ENCODE results near the gene PACSIN1.
"Not testable (repeated sequence)": the region's sequence is repeated elsewhere in the genome, so short reads cannot be mapped to it uniquely, and the experiment has no call there.

Gene PACSIN1

GRCh38 chr6:34485321-34486060 lies 19.6 kb downstream of the PACSIN1 start:
- no peak for DNase-seq (ENCODE audit: low read depth in 2 of 2)

DNA sequence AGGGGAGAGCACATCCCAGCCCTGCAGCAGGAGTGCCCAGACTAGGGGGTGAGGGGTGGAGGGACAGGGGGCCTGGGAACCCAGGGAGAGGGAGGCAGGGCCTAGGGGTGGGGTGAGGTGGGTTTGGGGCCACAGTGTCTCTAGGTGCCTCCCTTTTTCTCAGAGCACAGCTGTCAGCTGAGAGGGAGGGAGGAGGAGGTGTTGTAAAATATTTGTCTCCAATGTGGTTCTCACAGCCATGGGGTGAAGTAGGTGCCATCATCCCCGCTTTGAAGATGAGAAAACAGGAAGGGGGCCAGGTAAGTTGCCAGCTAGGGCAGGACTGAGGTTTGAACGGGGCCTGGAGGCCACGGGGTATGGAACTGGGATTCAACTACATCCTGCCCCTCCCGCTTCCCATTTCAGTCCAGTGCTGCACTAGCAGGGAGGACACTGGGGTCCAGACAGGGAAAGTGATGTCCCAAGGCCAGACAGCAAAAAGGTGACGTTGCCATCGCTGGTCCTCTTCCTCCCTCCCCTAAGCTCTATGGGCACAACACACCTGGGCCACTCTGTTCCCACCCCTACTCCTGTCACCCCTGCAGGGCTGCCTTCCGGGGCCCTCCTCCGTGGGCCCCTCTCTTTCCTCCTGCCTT lies 20.3 kb downstream of the PACSIN1 start:
- DNase-seq (ENCODE audit: low read depth in 2 of 2), result no peak

DNA sequence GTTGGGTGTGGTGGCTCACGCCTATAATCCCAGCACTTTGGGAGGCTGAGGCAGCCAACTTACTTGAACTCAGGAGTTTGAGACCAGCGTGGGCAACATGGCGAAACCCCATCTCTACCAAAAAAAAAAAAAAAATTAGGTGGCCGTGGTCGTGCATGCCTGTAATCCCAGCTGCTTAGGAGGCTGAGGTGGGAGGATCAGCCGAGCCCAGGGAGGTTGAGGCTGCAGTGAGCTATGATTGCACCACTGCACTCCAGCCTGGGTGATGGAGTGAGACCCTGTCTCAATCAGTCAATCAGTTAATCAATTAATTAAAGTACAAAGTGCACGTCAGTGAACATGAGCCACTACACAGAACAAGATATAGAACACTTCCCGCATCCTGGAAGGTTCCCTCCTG lies 21.0 kb downstream of the PACSIN1 start:
- not testable (repeated sequence) for DNase-seq (ENCODE audit: low read depth in 2 of 2)

GRCh38 chr6:34487536-34487935 lies 21.7 kb downstream of the PACSIN1 start:
- no peak for DNase-seq (ENCODE audit: low read depth in 2 of 2)

DNA sequence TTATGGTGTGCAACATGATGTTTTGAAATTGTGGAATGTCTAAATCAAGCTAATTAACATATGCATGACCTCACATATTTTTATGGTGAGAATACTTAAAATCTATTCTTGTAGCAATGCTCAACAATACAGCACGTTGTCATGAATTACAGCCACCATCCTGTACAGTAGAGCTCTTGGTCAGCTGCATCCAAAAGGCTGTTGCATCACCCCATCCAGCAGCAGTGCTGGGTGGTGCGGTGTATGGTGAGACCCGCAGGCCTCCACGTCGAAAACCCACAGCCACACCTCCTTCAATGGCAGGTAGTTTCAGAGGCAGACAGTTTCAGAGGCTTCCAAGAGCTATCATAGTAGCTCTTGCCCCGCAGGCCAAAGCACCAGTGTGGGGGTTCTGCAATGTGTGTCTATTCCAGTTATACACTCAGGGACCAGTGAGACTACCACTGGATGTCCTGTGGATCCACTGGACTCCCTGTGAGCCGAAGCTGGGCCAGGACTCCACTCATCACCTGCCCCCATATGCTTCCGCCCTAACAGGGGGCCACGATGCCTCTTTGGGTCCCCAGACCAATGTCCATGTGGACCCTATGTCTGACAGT lies 23.4 kb downstream of the PACSIN1 start:
- no peak for DNase-seq (ENCODE audit: low read depth in 2 of 2)

GRCh38 chr6:34490390-34491090 lies 24.7 kb downstream of the PACSIN1 start:
- DNase-seq (ENCODE audit: low read depth in 2 of 2), result no peak

- no peak for DNase-seq (ENCODE audit: low read depth in 2 of 2)
Measured at GRCh38 chr6:34491091-34491430, 25.2 kb downstream of the PACSIN1 start.

DNA sequence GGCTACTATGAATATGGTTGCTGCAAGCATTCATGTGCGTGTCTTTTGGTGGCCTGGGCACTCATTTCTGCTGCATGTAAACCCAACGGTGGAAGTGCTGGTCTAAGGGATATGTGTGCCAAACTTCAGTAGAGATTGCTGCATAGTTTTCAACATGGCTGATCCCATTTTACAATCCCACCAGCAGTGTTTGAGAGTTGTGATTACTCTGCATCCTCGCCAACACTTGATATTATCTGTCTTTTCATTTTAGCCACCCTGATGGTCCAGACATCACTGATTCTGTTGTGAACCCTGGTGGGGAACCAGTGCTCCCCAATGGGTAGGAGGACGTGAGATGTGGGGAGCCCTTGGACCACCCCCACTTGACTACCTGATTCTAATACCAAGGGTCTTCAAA lies 27.5 kb downstream of the PACSIN1 start:
- no peak for DNase-seq (ENCODE audit: low read depth in 2 of 2)

- DNase-seq (ENCODE audit: low read depth in 2 of 2), result no peak
Measured at GRCh38 chr6:34494973-34495372, 29.1 kb downstream of the PACSIN1 start.

- DNase-seq (ENCODE audit: low read depth in 2 of 2), result no peak
Measured at GRCh38 chr6:34496103-34496685, 30.3 kb downstream of the PACSIN1 start.

DNA sequence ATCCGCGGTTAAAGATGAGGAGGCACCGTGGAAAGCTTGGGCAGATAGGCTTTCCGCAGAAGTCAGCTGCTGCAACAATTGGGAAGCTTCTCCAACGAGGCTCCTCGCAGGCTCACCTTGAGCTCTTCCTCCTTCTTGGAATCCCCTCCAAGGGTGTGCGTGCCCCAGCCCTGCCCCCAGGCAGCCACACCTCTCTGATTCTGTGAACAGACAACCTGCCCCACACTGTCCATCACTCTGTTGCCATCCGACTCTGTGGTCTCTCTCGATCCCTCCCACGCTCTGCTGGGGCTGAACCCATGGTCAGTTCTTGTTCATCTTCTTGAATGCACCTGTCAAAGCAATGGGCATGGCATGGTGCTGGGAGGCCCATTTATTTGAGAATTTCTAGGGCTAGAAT lies 31.5 kb downstream of the PACSIN1 start:
- no peak for DNase-seq (ENCODE audit: low read depth in 2 of 2)

DNA sequence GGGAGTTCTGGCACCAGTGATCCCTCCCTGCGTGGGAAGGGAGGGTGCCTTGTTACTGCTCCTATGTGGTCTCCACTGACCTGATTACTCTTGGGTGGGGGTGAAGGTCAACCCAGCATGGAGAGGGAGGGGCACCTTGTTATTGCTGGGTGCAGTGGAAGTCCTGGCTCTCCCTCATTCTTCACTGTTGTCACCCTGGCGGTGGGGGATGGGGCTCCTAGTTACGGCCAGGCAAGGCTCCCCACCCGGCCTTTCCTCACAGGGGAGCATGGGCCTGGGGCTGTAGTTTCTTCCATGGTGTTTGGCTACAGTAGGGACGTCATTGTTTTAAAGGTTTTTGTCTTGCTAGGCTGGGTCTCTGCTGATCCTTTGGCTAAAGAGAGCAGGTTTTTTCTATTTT lies 40.8 kb downstream of the PACSIN1 start:
- DNase-seq (ENCODE audit: low read depth in 2 of 2), result no peak

DNA sequence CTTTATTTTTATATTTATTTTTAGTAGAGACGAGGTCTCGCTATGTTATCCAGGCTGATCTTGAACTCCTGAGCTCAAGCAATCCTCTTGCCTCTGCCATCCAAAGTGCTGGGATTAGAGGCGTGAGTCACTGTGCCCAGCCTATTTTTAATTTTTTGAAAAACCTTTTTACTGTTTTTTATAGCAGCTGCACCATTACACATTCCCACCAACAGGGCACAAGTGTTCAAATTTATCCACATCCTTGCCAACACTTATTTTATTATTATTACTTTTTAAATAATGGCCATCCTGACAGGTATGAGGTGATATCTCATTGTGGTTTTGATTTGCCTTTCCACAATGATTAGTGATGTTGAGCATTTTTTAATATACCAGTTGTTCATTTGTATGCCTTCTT lies 42.5 kb downstream of the PACSIN1 start:
- DNase-seq (ENCODE audit: low read depth in 2 of 2), result no peak

GRCh38 chr6:34509782-34510181 lies 43.9 kb downstream of the PACSIN1 start:
- DNase-seq (ENCODE audit: low read depth in 2 of 2), result no peak

- no peak for DNase-seq (ENCODE audit: low read depth in 2 of 2)
Measured at GRCh38 chr6:34510299-34510698, 44.4 kb downstream of the PACSIN1 start.

GRCh38 chr6:34511214-34511914 lies 45.5 kb downstream of the PACSIN1 start:
- DNase-seq (ENCODE audit: low read depth in 2 of 2), result no peak

DNA sequence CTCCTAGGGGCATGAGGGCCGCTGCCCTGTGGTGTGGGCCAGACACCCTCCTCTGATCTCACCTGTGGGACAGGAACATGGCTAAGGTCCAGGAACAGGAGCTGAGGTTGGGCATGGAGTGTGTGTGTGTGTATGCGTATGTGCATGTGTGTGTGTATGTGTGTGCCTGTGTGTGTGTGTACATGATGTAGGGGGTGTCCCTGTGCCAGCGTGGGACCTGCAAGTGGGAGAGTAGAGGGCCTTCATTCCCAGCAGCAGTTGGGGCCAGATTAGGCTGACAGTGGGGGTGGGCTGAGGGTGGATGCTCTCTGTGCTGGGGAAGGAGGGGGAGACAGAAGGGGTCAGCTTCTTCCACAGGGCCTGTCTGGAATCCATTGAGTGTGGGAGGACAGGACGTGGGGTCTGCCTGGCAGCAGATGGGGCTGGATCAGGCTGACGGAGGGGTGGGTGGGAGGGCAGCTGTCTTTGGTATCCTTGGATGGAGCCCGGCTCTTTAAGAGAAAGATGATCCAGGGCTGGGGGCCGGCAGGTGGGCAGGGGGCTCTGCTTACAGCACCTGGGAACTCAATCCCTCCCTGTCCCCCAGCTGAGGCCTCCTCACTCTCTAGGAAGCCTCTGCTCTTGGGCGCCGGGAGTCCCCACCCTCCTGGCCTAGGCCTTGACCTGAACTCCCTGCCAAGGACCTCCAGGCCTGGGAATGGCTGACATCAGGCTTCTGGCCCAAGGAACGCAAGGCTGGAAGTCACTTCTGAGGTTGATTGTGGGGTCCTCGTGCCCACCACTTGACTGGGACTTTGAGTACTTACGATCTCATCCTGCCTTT lies 46.2 kb downstream of the PACSIN1 start:
- DNase-seq (ENCODE audit: low read depth in 2 of 2), result no peak

DNA sequence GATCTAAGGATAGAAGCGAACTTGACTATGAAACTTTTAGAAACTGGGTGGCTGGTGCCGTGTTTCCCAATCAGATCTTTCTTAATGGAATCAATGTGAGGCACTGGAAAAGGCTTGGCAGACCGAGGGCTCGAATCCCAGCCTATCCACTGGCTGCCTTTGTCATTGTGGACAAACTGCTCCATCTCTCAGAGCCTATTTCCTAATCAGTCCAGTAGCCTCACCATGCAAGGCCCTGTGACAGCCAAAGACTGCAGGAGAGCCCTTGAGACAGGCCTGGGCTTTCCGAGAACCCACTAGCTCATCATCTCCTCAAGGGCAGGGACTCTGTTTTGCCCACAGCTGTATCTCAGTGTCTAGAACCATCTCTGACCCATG lies 46.9 kb downstream of the PACSIN1 start:
- DNase-seq (ENCODE audit: low read depth in 2 of 2), result no peak

DNA sequence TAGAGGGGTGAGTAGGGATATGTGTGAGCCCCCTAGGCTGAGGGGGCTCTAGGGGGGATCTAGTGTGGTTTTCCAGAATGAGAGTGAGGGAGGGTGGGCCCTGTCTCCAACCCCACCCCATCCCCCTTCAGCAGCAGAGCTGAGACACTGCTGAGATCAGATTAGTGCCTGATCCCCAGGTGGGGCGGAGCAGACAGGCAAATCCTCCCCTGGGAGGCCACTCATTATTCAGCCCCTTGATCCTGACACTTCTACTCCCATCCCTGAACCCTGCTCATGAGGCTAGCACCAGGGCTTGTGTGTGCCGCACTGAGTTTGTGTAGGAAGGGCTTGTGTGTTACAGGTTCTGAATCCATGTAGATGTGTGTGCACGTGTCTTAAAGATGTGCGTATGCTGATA lies 47.8 kb downstream of the PACSIN1 start:
- no peak for DNase-seq (ENCODE audit: low read depth in 2 of 2)

DNA sequence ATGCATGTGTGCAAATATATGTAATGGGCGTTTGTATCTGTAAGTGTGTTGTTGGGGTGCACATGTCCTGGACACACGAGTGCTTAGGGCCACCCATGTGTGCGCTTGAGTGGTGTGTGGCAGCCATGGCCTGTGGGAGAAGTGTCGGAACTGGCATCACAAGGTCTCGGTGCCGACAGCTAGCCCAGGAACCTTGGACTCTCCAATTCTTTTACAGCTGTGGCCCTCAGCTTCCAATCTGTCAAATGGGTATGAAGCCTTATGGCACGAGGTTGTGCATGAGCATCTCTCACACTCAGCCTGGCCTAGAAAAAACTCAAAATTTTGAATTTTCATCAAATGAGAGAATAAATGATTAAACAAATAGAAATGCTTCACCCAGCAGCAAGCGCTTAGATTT lies 48.2 kb downstream of the PACSIN1 start:
- no peak for DNase-seq (ENCODE audit: low read depth in 2 of 2)
